HG02763 (cell line): ENCODE measurements around the gene SCMH1.

Experiments
- ATAC-seq: cut with Tn5 transposase; IDR thresholded peaks from one replicate; pipeline ENCODE4 v1.9.1; 2021; ENCODE audit warnings: mild to moderate bottlenecking, moderate library complexity; ENCODE audit not compliant: unreplicated experiment

The SCMH1 gene

DNA sequence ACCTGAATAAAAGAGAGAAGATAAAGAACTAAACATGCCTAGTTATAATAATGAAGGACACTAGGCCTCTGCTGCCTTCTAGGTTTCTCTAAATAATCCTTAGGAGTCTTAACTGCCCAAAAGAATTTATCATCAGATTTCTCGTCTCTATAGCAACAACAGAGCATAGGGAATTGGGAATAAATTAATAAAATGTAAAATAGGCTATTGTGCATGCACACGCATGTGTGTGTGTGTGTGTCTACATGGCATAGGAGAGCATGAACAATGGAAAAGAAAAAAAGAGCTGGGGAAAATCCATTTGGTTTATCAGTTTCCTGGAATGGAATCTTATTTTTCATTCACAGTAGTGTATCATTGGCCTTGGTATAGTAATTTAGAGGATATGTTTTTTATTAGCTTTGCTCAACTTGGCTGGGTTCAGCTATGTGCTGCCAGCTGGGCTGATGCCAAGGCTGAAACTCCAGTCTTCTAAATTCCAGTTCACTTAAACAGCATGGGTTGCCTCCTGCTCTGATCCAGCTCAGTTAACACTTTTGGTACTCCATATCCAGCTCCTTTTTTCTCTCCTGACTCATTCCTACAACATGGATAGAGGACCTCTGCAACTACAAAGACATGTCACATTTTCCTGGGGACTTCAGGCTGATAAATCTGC, 140.0 kb downstream of the SCMH1 start:
- no peak for ATAC-seq

GRCh38 chr1:41101076-41101475, 141.0 kb downstream of the SCMH1 start:
- no peak for ATAC-seq

- ATAC-seq: no peak
Observed at GRCh38 chr1:41100170-41100569, 141.9 kb downstream of the SCMH1 start.

DNA sequence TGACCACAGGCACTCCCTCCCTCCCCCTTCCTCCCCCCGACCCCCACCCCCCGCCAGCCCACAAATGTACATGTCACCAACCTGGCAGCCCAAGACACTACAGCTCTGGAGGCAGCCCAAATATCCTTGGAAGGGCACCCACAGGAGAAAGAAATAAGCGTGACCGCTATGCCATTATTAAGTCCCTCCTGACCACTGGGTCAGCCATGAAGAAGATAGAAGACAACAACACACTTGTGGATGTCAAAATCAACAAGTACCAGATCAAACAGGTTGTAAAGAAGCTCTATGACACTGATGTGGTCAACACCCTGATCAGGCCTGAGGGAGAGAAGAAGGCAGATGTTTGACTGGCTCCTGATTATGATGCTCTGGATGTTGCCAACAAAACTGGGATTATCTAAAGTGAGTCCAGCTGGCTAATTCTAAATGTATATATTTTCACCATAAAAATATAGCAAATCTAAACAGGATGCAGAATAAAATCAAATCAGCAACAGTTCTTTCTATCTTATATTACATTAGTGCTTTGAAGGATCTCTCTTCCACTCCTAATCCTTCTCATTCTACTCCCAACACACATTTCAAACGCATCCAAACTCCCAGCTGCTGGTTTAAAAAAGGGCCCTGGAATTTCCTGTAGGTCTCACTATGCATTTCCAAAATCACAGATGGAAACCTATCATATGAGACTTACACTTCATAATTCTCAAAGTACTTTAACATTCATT, 143.2 kb downstream of the SCMH1 start:
- no peak for ATAC-seq

DNA sequence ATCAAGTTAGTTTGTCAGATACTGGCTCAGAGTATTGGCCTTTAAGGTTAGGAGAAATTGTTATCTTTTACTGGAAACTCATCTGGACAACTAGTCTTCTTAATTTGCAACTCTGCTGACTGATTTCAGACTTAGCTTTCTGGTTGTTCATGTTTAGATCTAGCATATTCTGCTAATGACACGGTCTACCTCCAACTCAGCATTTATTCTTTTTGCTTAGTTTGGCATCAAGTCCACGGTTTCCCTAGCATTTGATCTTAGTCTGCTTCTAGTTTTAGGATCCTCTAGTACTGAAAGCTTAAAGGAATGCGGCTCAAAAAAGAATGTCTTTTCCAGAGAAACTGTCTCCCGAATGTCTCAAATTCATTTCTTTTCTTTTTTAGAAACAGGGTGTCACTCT, 145.0 kb downstream of the SCMH1 start:
- ATAC-seq: no peak

- no peak for ATAC-seq
Observed at GRCh38 chr1:41093826-41094225, 148.3 kb downstream of the SCMH1 start.

DNA sequence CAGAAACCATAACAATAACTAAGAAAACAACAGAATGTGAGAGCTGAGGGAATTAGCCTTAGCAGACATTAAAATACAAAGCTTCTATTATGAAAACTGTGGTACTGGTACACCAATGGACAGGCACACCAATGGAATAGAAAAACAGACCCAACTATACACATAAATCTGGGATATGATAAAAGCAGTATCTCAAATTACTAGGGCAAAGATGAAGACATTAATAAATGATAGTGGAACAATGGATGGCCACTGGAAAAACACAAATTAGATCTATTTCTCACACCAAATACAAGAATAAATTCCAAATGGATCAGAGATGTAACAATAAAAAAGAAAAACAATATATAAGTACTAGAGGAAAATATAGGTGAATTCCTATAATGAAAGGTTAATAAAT, 155.2 kb downstream of the SCMH1 start:
- ATAC-seq: no peak

DNA sequence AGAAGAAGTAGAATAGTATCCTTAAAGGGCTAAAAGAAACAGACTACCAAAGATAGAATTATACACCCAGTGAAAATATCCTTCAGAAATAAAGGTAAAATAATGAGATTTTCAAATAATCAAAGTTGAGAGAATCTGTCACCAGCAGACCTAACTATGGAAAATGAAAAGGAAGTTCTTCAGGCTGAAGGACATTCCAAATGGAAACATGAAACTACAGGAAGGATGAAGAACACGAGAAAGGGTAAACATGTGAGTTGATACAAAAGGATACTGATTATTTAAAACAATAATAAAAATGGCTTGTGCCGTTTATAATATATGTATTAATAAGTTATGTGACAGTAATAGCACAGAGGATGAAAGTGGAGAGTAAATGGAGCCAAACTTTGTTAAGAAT, 163.5 kb downstream of the SCMH1 start:
- ATAC-seq: no peak

DNA sequence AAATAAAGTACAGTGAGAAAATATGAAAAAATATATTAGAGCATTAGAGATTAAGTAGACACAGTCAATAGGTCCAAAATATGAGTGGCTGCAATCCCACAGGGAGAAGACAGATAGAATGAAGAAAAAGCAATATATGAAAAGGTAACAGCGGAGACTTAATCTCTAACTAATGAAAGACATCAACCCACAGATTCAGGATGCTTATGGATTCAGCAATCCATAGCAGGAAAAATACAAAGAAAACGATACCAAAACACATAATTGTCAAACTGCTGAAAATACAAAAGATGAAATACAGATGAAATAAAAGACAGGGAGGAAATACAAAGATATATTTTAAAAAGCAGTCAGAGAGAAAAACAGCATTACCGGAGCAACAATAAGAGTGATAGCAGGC, 163.9 kb downstream of the SCMH1 start:
- no peak for ATAC-seq

DNA sequence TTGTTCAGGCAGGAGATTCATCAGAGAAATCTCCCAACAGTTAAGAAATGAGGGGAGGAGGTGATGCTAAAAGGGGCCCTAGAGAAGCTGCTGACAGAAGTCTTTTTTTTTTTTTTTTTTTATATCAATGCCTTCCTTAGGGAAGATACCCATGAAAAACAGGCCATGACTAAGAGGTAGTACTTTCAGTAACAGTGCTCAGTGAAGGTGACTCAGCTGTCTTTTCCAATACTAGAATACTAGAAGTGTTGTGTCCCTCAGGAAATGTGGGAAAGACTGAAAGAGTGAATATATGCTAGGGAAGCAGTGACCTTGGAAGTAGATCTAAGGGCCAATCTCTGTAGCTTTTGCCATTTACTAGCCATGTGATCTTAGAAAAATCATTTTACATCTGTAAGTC, 168.1 kb downstream of the SCMH1 start:
- ATAC-seq: no peak

DNA sequence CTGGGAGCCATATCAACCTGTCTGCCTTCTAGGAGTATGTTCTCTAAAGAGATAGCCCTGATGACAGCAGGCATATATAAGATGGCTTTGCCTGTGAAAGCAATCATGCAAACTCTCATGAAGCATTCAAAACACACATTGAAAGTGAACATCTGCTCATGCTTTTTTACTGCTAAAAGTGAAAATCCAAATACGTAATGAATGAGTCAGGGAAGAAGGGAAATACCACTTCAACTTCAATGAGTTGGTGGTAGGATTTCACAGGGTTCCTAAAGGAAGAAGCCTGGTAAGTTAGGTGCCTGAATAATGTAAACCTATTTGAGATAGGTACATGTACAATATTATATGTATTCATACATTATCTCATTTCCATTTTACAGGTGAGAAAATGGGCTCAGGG, 170.1 kb downstream of the SCMH1 start:
- no peak for ATAC-seq

- ATAC-seq: no peak
Observed at GRCh38 chr1:41056907-41057306, 185.2 kb downstream of the SCMH1 start.

- ATAC-seq: no peak
Observed at GRCh38 chr1:41053316-41053715, 188.8 kb downstream of the SCMH1 start.

GRCh38 chr1:41051022-41051421, 191.1 kb downstream of the SCMH1 start:
- no peak for ATAC-seq

DNA sequence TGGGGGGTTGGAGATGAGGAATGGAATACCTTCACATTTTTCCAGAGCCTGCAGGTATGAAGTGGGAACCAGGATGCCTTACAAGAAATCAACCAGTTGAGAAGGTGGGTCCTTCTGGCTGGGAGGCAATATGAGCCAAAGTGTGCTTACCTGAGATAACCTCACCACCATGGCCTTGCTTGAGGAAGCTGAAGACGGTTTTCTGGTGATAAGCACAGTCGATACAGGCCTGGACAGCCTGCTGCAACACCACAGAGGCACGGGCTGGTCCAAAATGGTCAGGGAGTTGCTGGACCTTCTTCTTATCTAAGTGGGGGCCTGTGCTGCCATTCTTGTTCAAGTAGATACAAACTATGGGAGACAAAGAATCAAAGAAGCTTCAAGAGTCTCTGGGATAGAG, 193.6 kb downstream of the SCMH1 start:
- ATAC-seq: no peak

- ATAC-seq: no peak
Observed at GRCh38 chr1:41046347-41046775, 195.7 kb downstream of the SCMH1 start.

DNA sequence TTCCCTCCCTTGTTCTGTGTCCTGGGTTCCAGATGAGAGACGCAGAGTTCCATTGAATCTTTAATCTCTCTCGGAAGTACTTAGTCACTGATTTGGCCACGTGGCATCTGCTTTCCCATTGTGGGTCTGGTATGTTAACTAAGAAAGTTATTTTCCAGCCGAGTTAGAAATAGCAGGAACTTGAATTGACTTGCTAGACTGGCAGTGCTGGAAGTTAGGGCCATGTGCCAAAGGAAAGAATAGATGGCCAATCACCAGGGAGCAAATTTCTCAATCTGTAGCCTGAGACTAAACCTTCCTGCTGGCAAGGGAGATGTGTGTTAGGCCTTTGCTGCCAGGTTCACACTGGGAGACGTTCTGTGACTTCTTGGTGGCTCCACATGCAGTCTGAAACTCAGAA, 196.4 kb downstream of the SCMH1 start:
- no peak for ATAC-seq

DNA sequence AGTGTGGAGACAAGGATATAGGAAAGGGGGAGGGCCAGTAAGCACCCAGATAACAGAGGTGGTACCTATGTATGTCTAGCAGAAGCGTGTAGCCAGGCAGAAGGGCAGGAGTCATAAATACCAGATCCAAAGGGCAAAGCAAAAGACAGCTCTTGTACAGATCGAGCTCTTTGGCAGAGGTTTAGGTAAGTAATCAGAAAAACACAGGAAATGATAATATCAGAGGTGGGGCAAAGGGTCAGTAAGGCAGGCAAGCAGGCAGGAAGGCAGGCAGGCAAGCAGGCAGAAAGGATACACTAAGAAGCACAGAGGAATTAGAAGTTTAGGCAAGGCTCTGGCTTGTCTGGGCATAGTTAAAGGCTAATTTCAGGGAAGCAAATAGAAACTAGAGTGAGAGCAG, 197.9 kb downstream of the SCMH1 start:
- no peak for ATAC-seq

GRCh38 chr1:41041614-41042270, 200.4 kb downstream of the SCMH1 start:
- ATAC-seq: no peak

- ATAC-seq: no peak
Observed at GRCh38 chr1:41038110-41038509, 204.0 kb downstream of the SCMH1 start.

GRCh38 chr1:41037116-41037903, 204.8 kb downstream of the SCMH1 start:
- no peak for ATAC-seq
